ENCODE measurements around the gene GRK4.

GRCh38 chr4:3013323-3013722 lies 50.0 kb downstream of the GRK4 start:
- TF ChIP-seq CTCF (IDR thresholded peaks at IDR 0.05) (no peak), POLR2A (IDR thresholded peaks at IDR 0.05) (no peak)

Data from upper lobe of left lung (tissue), 4 donors.